ENCODE data around the gene UBE2L3.
"Not testable (repeated sequence)": the region's sequence is repeated elsewhere in the genome, so short reads cannot be mapped to it uniquely, and the experiment has no call there.

UBE2L3 gene

DNA sequence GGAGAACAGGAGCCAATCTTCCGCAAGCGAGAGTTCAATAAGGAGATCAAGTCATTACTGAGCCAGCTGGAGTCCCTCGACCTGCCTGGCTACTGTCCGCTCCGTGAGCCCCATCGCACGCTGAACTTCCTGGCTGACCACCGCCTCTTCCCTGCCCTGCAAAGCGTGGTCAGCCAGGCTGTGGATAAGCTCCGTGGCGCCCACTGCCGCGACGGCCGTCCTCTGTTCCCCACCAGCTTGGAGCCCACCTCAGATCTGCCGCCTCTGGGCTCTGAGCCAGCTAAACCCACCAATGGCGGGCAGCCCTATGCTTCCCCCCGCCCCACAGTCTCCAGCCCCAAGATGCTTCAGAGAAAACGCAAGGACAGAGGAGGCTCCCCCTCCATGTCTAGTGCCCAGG is 67.3 kb downstream of the UBE2L3 start:
- Histone ChIP-seq H4K20me1 (ENCODE audit: insufficient read depth, low read length) (no peaks in the 10 kb centered on the region), H3K79me2 (ENCODE audit: low read length) (no peaks in the 10 kb centered on the region), H3K9ac (ENCODE audit: low read length) (no peak overlapping the region), H3K27ac (ENCODE audit: low read length) (no peak overlapping the region), H2AFZ (ENCODE audit: low read length) (no peak overlapping the region), H3K9me2 (replicated peaks; ENCODE audit: insufficient read depth, low read length) (no peaks in the 10 kb centered on the region), H3K4me2 (ENCODE audit: low read depth, low read length) (no peak overlapping the region), H3F3A (ENCODE audit: insufficient read depth, low read length) (no peaks in the 10 kb centered on the region), H3K4me3 (ENCODE audit: low read length) (no peak overlapping the region), H3K27me3 (replicated peaks; ENCODE audit: insufficient read depth, low read length) (no peaks in the 10 kb centered on the region), H3K36me3 (replicated peaks; ENCODE audit: insufficient read depth, low read length) (no peaks in the 10 kb centered on the region), H3K9me3 (replicated peaks; ENCODE audit: insufficient read depth, low read length) (no peaks in the 10 kb centered on the region), H3K4me1 (ENCODE audit: low read length) (no peaks in the 10 kb centered on the region)
- no peak for DNase-seq
- no peak for TF ChIP-seq EZH2phosphoT487 (IDR thresholded peaks at IDR 0.05; ENCODE audit: low read length)
- TF ChIP-seq, protein P1, sequence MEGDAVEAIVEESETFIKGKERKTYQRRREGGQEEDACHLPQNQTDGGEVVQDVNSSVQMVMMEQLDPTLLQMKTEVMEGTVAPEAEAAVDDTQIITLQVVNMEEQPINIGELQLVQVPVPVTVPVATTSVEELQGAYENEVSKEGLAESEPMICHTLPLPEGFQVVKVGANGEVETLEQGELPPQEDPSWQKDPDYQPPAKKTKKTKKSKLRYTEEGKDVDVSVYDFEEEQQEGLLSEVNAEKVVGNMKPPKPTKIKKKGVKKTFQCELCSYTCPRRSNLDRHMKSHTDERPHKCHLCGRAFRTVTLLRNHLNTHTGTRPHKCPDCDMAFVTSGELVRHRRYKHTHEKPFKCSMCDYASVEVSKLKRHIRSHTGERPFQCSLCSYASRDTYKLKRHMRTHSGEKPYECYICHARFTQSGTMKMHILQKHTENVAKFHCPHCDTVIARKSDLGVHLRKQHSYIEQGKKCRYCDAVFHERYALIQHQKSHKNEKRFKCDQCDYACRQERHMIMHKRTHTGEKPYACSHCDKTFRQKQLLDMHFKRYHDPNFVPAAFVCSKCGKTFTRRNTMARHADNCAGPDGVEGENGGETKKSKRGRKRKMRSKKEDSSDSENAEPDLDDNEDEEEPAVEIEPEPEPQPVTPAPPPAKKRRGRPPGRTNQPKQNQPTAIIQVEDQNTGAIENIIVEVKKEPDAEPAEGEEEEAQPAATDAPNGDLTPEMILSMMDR (IDR thresholded peaks at IDR 0.05; ENCODE audit: low read length): no peak
- TF ChIP-seq EZH2 (optimal IDR thresholded peaks at IDR 0.05; ENCODE audit: low read depth, low read length): no peak

DNA sequence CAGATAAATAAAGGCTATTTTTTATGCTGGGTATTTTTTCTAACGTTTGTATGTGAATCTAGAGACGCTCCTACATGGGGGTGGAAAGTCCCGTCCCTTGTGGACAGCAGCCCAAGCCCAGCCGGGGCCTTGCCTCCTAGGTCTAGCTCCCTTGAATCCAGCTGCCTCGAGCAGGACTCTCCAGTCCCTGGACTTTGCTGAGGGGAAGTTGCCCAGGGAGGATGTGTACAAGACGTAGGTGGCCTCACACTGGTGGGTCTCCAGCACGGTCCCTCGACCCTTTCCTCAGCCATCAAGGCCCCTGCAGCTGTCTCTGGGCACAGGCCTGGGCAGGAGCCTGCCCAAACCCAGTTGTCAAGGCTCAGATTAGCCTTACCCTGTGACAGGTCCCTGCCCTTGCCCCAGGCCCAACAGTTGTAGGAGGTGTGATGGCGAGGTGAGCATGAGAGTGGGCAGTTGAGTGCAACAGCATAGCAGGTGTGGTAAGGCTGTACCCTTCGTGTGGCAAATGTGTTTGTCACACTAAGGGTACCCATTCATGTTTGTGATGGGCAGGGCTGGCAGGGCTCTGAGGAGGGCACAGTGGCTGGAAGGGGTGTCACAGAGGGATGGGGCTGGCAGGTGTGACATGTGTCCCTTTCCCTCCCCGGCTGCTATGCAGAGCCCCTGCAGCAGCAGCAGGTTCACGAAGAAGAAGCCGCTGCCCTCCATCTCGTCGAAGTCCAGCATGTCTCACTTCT is 68.4 kb downstream of the UBE2L3 start:
- no peak overlapping the region for H3K9ac ChIP-seq (ENCODE audit: low read length)
- H3K9me3 ChIP-seq (replicated peaks; ENCODE audit: insufficient read depth, low read length): no peaks in the 10 kb centered on the region
- no peak overlapping the region for H3K27ac ChIP-seq (ENCODE audit: low read length)
- no peak overlapping the region for H2AFZ ChIP-seq (ENCODE audit: low read length)
- H3K4me3 ChIP-seq (ENCODE audit: low read length): no peak overlapping the region
- no peaks in the 10 kb centered on the region for H3F3A ChIP-seq (ENCODE audit: insufficient read depth, low read length)
- H4K20me1 ChIP-seq (ENCODE audit: insufficient read depth, low read length): no peaks in the 10 kb centered on the region
- DNase-seq: no peak
- H3K9me2 ChIP-seq (replicated peaks; ENCODE audit: insufficient read depth, low read length): no peaks in the 10 kb centered on the region
- H3K4me1 ChIP-seq (ENCODE audit: low read length): no peaks in the 10 kb centered on the region
- no peak for TF ChIP-seq EZH2 (optimal IDR thresholded peaks at IDR 0.05; ENCODE audit: low read depth, low read length)
- TF ChIP-seq, protein P1 (IDR thresholded peaks at IDR 0.05; ENCODE audit: low read length): no peak
- no peak for TF ChIP-seq EZH2phosphoT487 (IDR thresholded peaks at IDR 0.05; ENCODE audit: low read length)
- no peaks in the 10 kb centered on the region for H3K79me2 ChIP-seq (ENCODE audit: low read length)
- H3K27me3 ChIP-seq (replicated peaks; ENCODE audit: insufficient read depth, low read length): no peaks in the 10 kb centered on the region
- no peaks in the 10 kb centered on the region for H3K36me3 ChIP-seq (replicated peaks; ENCODE audit: insufficient read depth, low read length)
- no peak overlapping the region for H3K4me2 ChIP-seq (ENCODE audit: low read depth, low read length)

DNA sequence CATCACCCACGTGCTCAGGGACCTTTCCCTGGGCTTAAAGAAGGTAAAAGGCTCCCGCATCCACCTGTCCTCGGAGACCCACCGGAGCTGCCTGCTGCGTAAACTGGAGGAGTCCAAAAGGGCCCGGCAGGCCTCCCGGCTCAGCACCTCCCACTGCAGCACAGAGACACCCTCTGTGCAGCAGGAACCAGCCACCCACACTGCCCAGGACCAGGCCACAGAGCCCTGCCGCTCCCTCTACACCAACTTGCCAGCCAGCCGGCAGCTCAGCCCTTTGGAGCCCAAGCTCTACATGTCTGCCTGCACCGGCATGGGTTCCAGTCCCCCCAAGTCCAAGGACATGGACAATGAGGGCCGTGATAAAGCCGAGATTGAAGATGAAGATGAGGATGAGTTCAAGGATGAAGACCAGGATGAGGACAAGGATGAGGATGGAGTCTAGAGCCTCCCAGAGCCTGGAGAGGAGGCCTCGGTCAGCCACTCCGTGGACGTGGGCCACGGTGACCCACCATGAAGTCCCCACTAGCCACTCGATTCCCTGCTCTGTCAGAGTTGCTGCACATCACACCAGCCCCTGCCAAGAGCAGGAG is 69.2 kb downstream of the UBE2L3 start:
- no peak overlapping the region for H2AFZ ChIP-seq (ENCODE audit: low read length)
- H3K9ac ChIP-seq (ENCODE audit: low read length): no peak overlapping the region
- no peaks in the 10 kb centered on the region for H3K4me1 ChIP-seq (ENCODE audit: low read length)
- H3K27ac ChIP-seq (ENCODE audit: low read length): no peak overlapping the region
- no peaks in the 10 kb centered on the region for H3K79me2 ChIP-seq (ENCODE audit: low read length)
- TF ChIP-seq EZH2 (optimal IDR thresholded peaks at IDR 0.05; ENCODE audit: low read depth, low read length) (no peak), EZH2phosphoT487 (IDR thresholded peaks at IDR 0.05; ENCODE audit: low read length) (no peak)
- H3K27me3 ChIP-seq (replicated peaks; ENCODE audit: insufficient read depth, low read length): no peaks in the 10 kb centered on the region
- H3K9me3 ChIP-seq (replicated peaks; ENCODE audit: insufficient read depth, low read length): no peaks in the 10 kb centered on the region
- H3F3A ChIP-seq (ENCODE audit: insufficient read depth, low read length): no peaks in the 10 kb centered on the region
- no peak overlapping the region for H3K4me3 ChIP-seq (ENCODE audit: low read length)
- H4K20me1 ChIP-seq (ENCODE audit: insufficient read depth, low read length): no peaks in the 10 kb centered on the region
- H3K36me3 ChIP-seq (replicated peaks; ENCODE audit: insufficient read depth, low read length): no peaks in the 10 kb centered on the region
- DNase-seq: no peak
- H3K4me2 ChIP-seq (ENCODE audit: low read depth, low read length): no peak overlapping the region
- H3K9me2 ChIP-seq (replicated peaks; ENCODE audit: insufficient read depth, low read length): no peaks in the 10 kb centered on the region

DNA sequence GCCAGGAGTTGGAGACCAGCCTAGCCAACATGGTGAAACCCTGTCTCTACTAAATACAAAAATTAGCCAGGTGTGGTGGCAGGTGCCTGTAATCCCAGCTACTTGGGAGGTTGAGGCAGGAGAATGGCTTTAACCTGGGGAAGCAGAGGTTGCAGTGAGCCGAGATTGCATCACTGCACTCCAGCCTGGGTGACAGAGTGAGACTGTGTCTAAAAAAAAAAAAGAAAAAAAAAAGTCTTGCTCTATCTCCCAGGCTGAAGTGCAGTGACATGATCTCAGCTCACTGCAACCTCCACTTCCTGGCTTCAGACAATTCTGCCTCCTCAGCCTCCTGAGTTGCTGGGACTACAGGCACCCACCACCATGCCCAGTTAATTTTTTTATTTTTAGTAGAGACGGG is 69.9 kb downstream of the UBE2L3 start:
- not testable (repeated sequence) for H2AFZ ChIP-seq (ENCODE audit: low read length); H3K4me3 ChIP-seq (ENCODE audit: low read length); H3K4me1 ChIP-seq (ENCODE audit: low read length); H3K4me2 ChIP-seq (ENCODE audit: low read depth, low read length); H3K9ac ChIP-seq (ENCODE audit: low read length); H3K36me3 ChIP-seq (replicated peaks; ENCODE audit: insufficient read depth, low read length); H4K20me1 ChIP-seq (ENCODE audit: insufficient read depth, low read length); H3K27me3 ChIP-seq (replicated peaks; ENCODE audit: insufficient read depth, low read length); H3K9me2 ChIP-seq (replicated peaks; ENCODE audit: insufficient read depth, low read length); H3K79me2 ChIP-seq (ENCODE audit: low read length); H3F3A ChIP-seq (ENCODE audit: insufficient read depth, low read length); H3K27ac ChIP-seq (ENCODE audit: low read length); DNase-seq; H3K9me3 ChIP-seq (replicated peaks; ENCODE audit: insufficient read depth, low read length)

All from MM.1S (cell line).